NT2/D1 (cell line): ENCODE data around the gene TTC12.

ENCODE experiments used
- DNase-seq: peaks from one replicate; pipeline ENCODE4 v3.0.0-alpha.2; 2011; ENCODE audit warnings: low read depth, low spot score
- H3K27me3 ChIP-seq: 2 replicates; pipeline ENCODE4 v1.6.0; 2011; ENCODE audit warnings: mild to moderate bottlenecking; ENCODE audit not compliant: insufficient read length, insufficient read depth
- H3K36me3 ChIP-seq: 2 replicates; pipeline ENCODE4 v1.6.1; 2011; ENCODE audit warnings: mild to moderate bottlenecking, low read length, mixed read lengths; ENCODE audit not compliant: insufficient read depth, insufficient read length
- H3K4me1 ChIP-seq: 2 replicates; pipeline ENCODE4 v1.5.1; 2011; ENCODE audit not compliant: insufficient read depth, insufficient read length
- H3K4me3 ChIP-seq: 2 replicates; pipeline ENCODE4 v1.5.1; 2011; ENCODE audit warnings: low read depth; ENCODE audit not compliant: insufficient read length
- H3K9ac ChIP-seq: 2 replicates; pipeline ENCODE4 v1.6.0; 2011; ENCODE audit warnings: low read depth; ENCODE audit not compliant: insufficient read length
- H3K9me3 ChIP-seq: 2 replicates; pipeline ENCODE4 v1.5.1; 2011; ENCODE audit warnings: mild to moderate bottlenecking, low read length; ENCODE audit not compliant: insufficient read depth
- SUZ12 ChIP-seq: IDR thresholded peaks from 2 replicates; pipeline ENCODE4 v1.6.1; 2011; ENCODE audit not compliant: insufficient read length, insufficient read depth; ENCODE audit errors: extremely low read depth
- YY1 ChIP-seq: IDR thresholded peaks from 2 replicates; pipeline ENCODE4 v1.6.1; 2011; ENCODE audit not compliant: insufficient read length, insufficient read depth
- ZNF274 ChIP-seq: IDR thresholded peaks from 2 replicates; pipeline ENCODE4 v1.6.1; 2011; ENCODE audit warnings: mild to moderate bottlenecking, low read depth, low read length

Gene TTC12

GRCh38 chr11:113278481-113278880, 35.9 kb upstream of the TTC12 start:
- no peak for TF ChIP-seq SUZ12
- TF ChIP-seq YY1, result no peak
- TF ChIP-seq ZNF274, result no peak
- Histone ChIP-seq H3K4me1 (no peaks in the 10 kb centered on the region), H3K36me3 (no peaks in the 10 kb centered on the region), H3K4me3 (no peak overlapping the region), H3K27me3 (no peaks in the 10 kb centered on the region), H3K9ac (no peak overlapping the region), H3K9me3 (no peaks in the 10 kb centered on the region)
- no peak for DNase-seq

GRCh38 chr11:113278925-113279324, 35.5 kb upstream of the TTC12 start:
- Histone ChIP-seq H3K4me1 (no peaks in the 10 kb centered on the region), H3K9me3 (no peaks in the 10 kb centered on the region), H3K4me3 (no peak overlapping the region), H3K27me3 (no peaks in the 10 kb centered on the region), H3K36me3 (no peaks in the 10 kb centered on the region), H3K9ac (no peak overlapping the region)
- TF ChIP-seq YY1 (no peak), SUZ12 (no peak), ZNF274 (no peak)
- DNase-seq, result no peak

GRCh38 chr11:113279591-113279990, 34.8 kb upstream of the TTC12 start:
- TF ChIP-seq SUZ12, result no peak
- no peak for TF ChIP-seq ZNF274
- TF ChIP-seq YY1, result no peak
- H3K36me3 ChIP-seq, result no peaks in the 10 kb centered on the region
- H3K4me3 ChIP-seq, result no peak overlapping the region
- H3K9ac ChIP-seq, result no peak overlapping the region
- no peaks in the 10 kb centered on the region for H3K27me3 ChIP-seq
- no peak for DNase-seq
- H3K9me3 ChIP-seq, result no peaks in the 10 kb centered on the region
- H3K4me1 ChIP-seq, result no peaks in the 10 kb centered on the region

- no peak for TF ChIP-seq SUZ12
- TF ChIP-seq YY1, result no peak
- TF ChIP-seq ZNF274, result no peak
- H3K9ac ChIP-seq, result no peak overlapping the region
- no peaks in the 10 kb centered on the region for H3K4me1 ChIP-seq
- no peaks in the 10 kb centered on the region for H3K9me3 ChIP-seq
- no peaks in the 10 kb centered on the region for H3K36me3 ChIP-seq
- H3K27me3 ChIP-seq, result no peaks in the 10 kb centered on the region
- no peak overlapping the region for H3K4me3 ChIP-seq
- DNase-seq, result no peak
Observed at GRCh38 chr11:113281052-113281725, 33.2 kb upstream of the TTC12 start.

- Histone ChIP-seq H3K4me1 (no peaks in the 10 kb centered on the region), H3K4me3 (no peak overlapping the region), H3K9me3 (no peaks in the 10 kb centered on the region), H3K36me3 (no peaks in the 10 kb centered on the region), H3K27me3 (no peaks in the 10 kb centered on the region), H3K9ac (no peak overlapping the region)
- TF ChIP-seq ZNF274 (no peak), SUZ12 (no peak), YY1 (no peak)
- no peak for DNase-seq
Observed at GRCh38 chr11:113282898-113283437, 31.4 kb upstream of the TTC12 start.

- no peaks in the 10 kb centered on the region for H3K9me3 ChIP-seq
- H3K27me3 ChIP-seq, result no peaks in the 10 kb centered on the region
- no peak for TF ChIP-seq SUZ12
- TF ChIP-seq ZNF274, result no peak
- no peak for TF ChIP-seq YY1
- no peak overlapping the region for H3K9ac ChIP-seq
- H3K4me3 ChIP-seq, result no peak overlapping the region
- no peaks in the 10 kb centered on the region for H3K36me3 ChIP-seq
- DNase-seq, result no peak
- H3K4me1 ChIP-seq, result no peaks in the 10 kb centered on the region
Observed at GRCh38 chr11:113283881-113284280, 30.5 kb upstream of the TTC12 start.

GRCh38 chr11:113286009-113286408, 28.4 kb upstream of the TTC12 start:
- H3K27me3 ChIP-seq, result no peaks in the 10 kb centered on the region
- H3K36me3 ChIP-seq, result no peaks in the 10 kb centered on the region
- no peaks in the 10 kb centered on the region for H3K9me3 ChIP-seq
- H3K9ac ChIP-seq, result no peak overlapping the region
- TF ChIP-seq YY1, result no peak
- TF ChIP-seq SUZ12, result no peak
- TF ChIP-seq ZNF274, result no peak
- DNase-seq, result no peak
- H3K4me3 ChIP-seq, result no peak overlapping the region
- H3K4me1 ChIP-seq, result no peaks in the 10 kb centered on the region
